ENCODE results near the gene NRAP.

The NRAP gene

GRCh38 chr10:113563306-113564088 is 100.3 kb downstream of the NRAP start:
- Histone ChIP-seq H3K4me1 (ENCODE audit: control insufficient read depth, insufficient read depth, low read length) (peaks cover 2% of the 10 kb centered on the region; the same call in 1 of the 2 replicates), H3K27ac (ENCODE audit: extremely low read depth, low read depth, low read length) (no peak overlapping the region), H3K4me3 (ENCODE audit: low read depth, low read length) (peak overlapping the region; percentile 21), H3K36me3 (ENCODE audit: control insufficient read depth in 2 of 2, insufficient read depth in 1 of 2, low read length in 2 of 2) (no peaks in the 10 kb centered on the region), H3K9me3 (ENCODE audit: control insufficient read depth, insufficient read depth, low read depth, low read length) (no peaks in the 10 kb centered on the region)
- CTCF ChIA-PET = interaction anchor here (0.5 to 2.4 kb wide), 30 partner anchors 8 to 1379 kb away, joined by 3 to 12 read pairs (median 4); partner anchors contain the start of gene HABP2
- POLR2A ChIA-PET = interaction anchor here (0.6 kb wide), 1 partner anchor 604 kb away, joined by 3 read pairs; no protein-coding TSS in a partner anchor
- TF ChIP-seq PRDM6 (tag by site-specific recombination; IDR thresholded peaks at IDR 0.05) = no peak
- TF ChIP-seq WT1 (tag by site-specific recombination; IDR thresholded peaks at IDR 0.05) = no peak
- TF ChIP-seq ZNF558 (tag by site-specific recombination; IDR thresholded peaks at IDR 0.05) = no peak
- TF ChIP-seq ZBTB17 (tag by site-specific recombination; IDR thresholded peaks at IDR 0.05) = peak; percentile 98
- TF ChIP-seq ZBTB1 (tag by site-specific recombination; IDR thresholded peaks at IDR 0.05) = no peak
- no peak for TF ChIP-seq ZNF600 (tag by site-specific recombination; IDR thresholded peaks at IDR 0.05)
- peak; percentile 38; the same call in 1 of the 2 replicates for TF ChIP-seq PRDM1 (tag by site-specific recombination; IDR thresholded peaks at IDR 0.05)
- no peak for TF ChIP-seq ZNF701 (tag by site-specific recombination; IDR thresholded peaks at IDR 0.05)
- TF ChIP-seq ZNF623 (tag by site-specific recombination; IDR thresholded peaks at IDR 0.05) = no peak
- TF ChIP-seq ZBTB11 (tag by site-specific recombination; conservative IDR thresholded peaks at IDR 0.05; ENCODE audit: low read depth) = no peak
- peak; percentile 7; the same call in 1 of the 2 replicates for TF ChIP-seq ZFP37 (tag by site-specific recombination; IDR thresholded peaks at IDR 0.05)
- TF ChIP-seq ATF2 (tag by site-specific recombination; IDR thresholded peaks at IDR 0.05; ENCODE audit: low read depth) = no peak
- no peak for TF ChIP-seq ZNF610 (tag by site-specific recombination; IDR thresholded peaks at IDR 0.05; ENCODE audit: borderline replicate concordance)
- no peak for TF ChIP-seq HOXA7 (CRISPR knock-in tag; IDR thresholded peaks at IDR 0.05; ENCODE audit: borderline replicate concordance)
- TF ChIP-seq ZNF544 (tag by site-specific recombination; IDR thresholded peaks at IDR 0.05) = no peak
- TF ChIP-seq KLF17 (tag by site-specific recombination; IDR thresholded peaks at IDR 0.05) = no peak
- no peak for TF ChIP-seq ZBTB49 (tag by site-specific recombination; IDR thresholded peaks at IDR 0.05; ENCODE audit: low read depth)
- no peak for TF ChIP-seq ZNF768 (tag by site-specific recombination; IDR thresholded peaks at IDR 0.05)
- no peak for TF ChIP-seq ZNF362 (tag by site-specific recombination; IDR thresholded peaks at IDR 0.05)
- no peak for TF ChIP-seq ZNF19 (tag by site-specific recombination; IDR thresholded peaks at IDR 0.05; ENCODE audit: low read depth)
- TF ChIP-seq ZNF26 (tag by site-specific recombination; IDR thresholded peaks at IDR 0.05) = no peak
- no peak for TF ChIP-seq ZNF223 (tag by site-specific recombination; IDR thresholded peaks at IDR 0.05)
- TF ChIP-seq ZNF560 (tag by site-specific recombination; IDR thresholded peaks at IDR 0.05; ENCODE audit: borderline replicate concordance) = no peak
- 0 out of 2 replicates have a peak, but pooled peaks have one; percentile 7 for TF ChIP-seq ZSCAN30 (tag by site-specific recombination; IDR thresholded peaks at IDR 0.05)

Data from HEK293 (cell line).